GM19324 (cell line): Measurements from ENCODE around the gene LDLRAD4.

ENCODE experiments used
- ATAC-seq: cut with Tn5 transposase; IDR thresholded peaks from one replicate; pipeline ENCODE4 v1.9.1; 2021; ENCODE audit warnings: mild to moderate bottlenecking, moderate library complexity; ENCODE audit not compliant: unreplicated experiment, low FRiP score

Gene LDLRAD4

DNA sequence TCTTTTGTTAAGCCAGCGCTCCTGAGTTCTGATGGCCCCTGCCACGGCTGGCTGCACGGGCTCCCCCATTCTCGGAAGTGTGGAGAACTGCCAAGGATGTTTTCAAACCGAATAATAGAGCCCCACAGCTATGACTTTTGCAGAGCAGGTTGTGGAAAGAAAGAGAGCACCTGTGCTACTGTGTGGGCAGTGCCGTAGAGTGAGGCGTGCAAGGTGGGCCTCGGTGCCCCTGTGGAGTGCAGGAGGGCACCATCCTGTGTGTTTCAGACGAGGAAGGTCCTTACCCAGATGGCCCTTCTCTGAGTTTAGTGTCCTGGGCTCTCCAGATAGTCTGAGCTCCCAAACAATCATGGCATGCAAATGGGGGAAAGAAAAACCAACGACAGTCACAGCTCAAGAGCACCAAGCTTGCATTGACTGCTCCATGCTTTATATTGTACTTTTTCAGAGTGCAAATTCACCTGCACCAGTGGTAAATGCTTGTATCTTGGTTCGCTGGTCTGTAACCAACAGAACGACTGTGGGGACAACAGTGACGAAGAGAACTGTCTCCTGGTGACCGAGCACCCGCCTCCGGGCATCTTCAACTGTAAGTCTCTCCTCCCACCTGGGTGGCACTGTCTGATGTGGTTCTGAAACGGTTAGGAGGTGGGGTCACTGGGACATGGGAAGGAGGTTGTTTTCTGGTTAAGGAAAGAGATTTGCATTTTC is 219.4 kb downstream of the LDLRAD4 start:
- ATAC-seq, result no peak

DNA sequence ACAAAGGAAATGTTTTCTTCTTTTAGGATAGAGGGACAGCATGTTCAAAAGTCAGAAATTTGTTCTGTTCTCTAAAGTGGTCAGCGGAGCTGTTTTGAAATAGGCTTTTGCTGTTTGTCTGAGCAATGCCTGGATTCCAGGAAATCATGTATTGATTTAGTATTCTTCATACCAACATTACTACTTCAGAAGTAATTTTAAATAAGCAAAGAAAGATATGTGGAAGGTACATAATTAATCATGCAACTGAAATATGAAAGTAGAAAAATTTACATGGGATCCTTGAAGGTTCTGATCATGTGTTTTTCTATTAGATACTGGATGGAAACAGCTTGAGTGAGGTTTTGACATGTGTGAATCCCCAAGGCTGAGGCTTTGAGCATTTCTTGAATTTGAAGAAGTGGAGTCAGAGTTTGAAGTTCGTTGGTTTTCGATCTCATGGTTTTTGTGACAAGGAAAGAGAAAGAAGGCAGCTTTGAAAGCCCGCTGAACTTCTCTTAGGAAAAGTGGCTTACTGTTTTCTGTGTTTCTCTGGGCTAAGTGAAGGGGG is 220.0 kb downstream of the LDLRAD4 start:
- ATAC-seq, result no peak

DNA sequence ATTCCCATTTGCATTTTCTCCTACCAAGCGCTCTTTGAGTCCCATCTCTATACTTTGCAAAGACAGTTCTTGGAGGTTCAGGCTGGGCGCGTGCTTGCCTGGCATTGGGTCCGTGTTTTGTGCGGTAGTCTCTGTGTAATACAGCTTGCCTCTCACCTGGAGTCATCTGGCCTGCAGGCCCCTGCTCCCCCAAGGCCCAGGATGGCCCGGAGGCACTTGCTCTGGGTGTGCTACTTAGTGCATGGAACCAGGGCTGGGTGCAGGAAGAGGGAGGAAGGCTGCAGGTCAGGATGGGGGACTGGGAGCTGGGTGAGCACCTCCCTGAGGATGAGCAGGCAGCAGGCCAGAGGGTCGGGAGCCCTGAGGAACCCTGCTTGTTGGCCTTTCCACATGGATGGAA is 220.9 kb downstream of the LDLRAD4 start:
- no peak for ATAC-seq

DNA sequence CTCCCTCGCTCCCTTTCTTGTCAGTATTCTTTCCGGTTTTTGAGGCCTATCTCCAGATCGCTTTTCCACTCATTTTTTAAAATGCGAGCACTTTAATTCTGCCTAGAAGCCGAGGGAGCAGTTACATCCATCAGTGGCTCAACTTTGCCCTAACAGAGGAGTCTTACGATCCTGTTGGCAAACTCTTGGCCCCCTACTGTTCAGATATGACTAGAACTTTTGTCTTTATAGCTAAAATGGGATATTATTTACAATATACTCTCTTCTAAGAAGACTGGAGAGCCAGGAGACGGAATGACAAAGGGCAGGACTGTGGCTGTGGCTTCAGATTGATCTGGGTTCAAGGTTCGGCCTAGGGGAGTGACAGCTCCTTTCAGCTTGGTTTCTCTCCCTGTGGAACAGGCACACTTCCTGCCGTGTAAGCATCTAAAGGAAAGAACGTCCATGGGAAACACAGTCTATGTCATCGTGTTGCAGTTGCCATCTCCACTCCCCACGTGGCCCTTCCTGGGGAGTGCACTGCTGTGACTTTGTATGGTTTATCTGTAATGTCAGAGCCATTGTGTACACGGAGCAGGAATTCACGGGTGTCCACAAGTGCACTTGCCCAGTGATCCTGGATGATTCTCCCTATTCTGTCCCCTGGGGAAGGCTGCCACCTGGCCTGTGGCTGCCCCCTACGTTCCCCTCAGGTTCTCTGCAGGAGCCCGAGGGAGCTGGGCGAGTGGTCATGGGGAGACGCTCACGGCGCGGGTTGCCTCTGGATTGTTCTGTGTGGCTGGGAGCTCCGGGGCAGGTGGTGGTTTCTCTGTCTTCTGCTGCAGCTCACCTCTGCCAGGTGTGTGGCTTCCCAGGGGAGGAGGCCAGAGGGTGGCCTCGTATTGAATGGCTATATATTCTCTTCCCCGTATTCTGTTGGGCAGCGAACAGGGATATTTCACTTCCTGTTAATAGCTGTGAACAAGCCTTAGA is 222.0 kb downstream of the LDLRAD4 start:
- ATAC-seq, result no peak

DNA sequence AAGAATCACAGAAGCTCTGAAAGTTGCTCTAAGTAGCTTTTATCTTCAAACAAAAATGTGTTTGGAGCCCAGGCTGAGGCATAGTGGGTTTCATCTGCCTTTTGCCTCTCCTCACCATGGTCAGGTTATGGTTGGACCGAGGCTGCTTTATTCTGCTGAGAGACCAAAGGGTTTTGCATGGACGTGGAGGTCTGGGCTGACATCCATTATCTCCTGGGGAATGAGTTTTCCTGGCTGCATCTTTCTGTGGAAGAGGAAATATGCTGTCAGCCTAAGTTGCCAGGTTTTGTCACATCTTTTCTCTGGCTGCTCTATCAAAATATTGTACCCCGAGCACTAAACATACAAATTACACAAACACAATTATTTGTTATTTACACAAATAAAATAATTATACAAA is 223.2 kb downstream of the LDLRAD4 start:
- ATAC-seq, result no peak

DNA sequence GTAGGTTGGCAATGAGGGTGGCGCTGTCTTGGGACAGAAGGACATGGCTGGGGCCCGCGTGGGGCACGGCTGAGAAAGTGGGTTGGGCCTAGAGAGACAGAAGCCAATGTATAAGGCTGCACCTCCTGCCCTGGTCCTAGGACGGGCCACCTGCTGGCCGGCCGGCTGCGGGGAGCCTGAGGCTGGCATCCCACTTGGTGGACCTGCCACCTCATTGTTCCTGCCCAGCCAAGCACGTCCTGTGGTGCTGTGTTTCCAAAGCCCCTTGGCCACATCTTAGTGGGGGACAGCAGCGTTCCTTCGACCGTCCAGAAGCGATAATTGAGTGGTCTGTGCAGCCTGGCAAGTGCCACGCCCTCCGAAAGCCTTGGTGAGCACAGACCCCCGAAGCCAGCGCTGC is 223.9 kb downstream of the LDLRAD4 start:
- no peak for ATAC-seq

DNA sequence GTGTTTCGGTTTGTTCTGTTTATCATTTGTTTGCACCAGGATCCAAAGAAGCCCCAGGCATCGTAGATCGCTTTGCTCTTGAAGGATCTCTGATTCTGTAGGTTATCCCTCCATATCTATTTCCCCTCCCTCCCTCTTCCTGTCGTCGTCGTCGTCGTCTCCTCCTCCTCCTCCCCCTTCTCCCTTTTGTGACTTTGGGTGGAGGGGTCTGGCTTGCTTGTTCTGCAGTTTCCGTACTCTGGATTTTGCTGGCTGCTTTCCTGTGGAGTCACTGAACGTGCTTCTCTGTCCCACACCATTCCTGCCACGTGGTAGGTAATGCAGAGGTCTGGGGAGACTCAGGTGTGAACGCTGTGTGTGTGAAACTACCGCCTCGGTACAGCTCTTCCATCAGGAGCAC is 225.0 kb downstream of the LDLRAD4 start:
- ATAC-seq, result no peak

DNA sequence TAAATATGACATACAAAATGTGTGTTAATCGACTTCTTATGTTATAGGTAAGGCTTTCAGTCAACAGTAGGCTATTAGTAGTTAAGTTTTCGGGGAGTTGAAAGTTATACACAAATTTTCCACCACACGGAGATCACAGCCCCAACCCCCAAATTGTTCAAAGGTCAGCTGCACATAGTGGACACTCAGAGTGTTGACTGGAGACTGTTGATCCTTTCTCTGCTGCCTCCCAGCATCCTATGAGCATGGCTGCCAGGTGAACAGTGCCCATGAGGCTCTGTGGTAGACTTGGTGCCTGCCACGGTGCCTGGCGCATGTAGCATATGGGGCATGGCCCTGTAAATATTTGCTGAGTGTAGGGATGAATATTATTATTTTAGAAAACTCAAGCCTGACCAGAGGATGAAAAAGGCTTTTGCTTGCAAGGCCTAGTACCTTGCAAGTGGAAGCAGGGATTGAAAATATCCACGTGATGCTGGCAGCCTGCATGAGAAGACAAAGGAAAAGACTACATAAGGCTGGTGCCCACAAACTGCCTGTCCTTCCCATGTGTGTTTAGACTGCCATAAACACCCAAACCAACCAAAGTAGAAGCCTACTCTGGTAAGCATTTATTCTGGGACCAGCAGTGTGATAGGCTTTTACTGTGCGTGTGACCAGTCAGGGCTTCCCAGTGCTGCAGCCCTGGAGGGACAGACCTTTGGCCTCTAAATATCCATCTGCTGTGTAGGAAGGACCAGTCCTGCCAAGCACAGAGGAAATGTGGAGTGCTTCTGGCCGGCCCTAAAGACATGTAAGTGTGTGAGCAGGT is 226.1 kb downstream of the LDLRAD4 start:
- no peak for ATAC-seq

DNA sequence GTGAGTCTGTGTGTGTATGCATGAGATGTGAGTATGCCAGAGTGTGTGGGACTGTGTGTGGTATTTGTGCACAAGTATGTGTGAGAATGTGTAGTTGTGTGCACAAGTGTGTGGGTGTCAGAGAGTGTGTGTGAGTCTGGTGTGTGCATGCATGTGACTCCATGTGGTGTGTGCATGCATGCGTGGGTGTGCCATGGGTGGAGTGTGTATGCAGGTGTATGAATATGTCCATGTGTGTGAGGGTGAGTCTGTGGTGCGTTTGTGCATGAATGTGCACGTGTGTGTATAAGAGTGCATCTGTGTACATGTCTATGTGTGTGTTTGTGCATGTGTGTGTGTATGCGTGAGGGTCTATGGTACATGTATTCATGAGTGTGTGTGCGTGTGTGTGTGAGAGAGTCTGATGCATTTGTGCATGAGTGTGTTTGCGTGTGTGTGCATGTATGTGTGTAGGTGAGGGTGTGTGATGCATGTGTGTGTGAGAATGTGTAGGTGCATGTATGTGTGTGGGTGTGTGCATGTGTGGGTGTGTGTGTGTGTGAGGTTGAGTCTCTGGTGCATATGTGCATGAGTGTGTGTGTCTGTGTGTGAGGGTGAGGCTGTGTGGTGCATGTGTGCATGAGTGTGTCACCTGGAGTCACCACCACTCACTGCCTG is 226.8 kb downstream of the LDLRAD4 start:
- no peak for ATAC-seq

DNA sequence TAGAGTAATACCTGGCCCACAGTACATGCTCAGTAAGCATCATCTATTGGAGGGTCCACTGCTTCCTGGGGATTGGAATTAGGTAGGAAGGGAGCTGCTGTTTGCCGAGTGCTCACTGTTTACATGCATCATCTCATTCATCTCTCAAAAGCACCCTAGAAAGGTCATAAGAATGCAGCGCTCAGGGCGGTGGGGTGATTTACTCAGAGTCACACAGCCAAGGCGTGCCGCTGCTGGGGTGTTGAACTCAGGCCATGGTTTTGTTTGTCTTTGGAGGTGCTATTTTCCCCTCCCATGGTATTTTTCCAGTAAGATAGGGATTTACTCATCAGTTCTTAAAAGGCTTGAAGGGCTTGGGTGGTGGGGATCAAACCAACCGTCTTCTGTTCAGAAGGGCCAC is 227.5 kb downstream of the LDLRAD4 start:
- no peak for ATAC-seq

DNA sequence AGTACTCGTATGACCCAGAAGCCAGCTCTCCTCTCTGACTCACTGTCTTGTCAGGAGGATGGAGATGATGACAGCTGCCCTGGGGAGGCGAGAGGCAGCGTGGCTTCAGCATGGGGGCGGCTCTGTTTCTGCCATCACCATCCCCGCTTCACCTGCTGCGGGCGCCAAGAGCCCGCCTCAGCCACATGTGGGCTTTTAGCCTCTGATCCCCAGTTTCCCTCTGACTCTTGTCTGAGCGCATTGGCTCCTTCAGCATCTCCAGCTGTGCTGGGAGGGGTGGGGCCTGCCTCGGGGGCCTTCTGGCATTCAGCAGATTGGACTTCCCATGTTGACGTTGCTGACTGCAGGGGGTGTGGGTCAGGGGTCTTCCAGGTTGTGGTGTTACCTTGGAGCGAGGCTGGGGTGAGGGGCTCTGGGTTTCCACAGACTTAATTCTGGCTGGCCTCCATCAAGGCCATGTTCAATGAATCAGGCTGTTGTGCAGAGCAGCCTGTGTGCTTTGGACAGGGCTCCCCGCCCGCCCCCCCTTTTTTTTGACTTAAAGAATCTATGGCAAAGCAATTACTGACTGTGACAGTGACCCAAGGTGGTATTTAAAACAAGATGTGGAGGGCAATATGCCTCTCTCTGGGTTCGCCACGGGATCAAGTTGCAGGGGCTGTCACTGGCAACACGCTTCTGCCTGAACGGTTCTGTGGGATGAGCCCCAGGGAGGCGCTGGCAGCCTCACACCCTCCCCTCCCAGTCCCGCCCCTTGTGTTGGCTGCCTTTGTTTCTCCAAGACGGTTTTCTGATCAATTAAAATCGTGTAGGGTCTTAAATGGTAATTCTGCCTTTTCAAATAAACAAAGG is 228.3 kb downstream of the LDLRAD4 start:
- no peak for ATAC-seq

DNA sequence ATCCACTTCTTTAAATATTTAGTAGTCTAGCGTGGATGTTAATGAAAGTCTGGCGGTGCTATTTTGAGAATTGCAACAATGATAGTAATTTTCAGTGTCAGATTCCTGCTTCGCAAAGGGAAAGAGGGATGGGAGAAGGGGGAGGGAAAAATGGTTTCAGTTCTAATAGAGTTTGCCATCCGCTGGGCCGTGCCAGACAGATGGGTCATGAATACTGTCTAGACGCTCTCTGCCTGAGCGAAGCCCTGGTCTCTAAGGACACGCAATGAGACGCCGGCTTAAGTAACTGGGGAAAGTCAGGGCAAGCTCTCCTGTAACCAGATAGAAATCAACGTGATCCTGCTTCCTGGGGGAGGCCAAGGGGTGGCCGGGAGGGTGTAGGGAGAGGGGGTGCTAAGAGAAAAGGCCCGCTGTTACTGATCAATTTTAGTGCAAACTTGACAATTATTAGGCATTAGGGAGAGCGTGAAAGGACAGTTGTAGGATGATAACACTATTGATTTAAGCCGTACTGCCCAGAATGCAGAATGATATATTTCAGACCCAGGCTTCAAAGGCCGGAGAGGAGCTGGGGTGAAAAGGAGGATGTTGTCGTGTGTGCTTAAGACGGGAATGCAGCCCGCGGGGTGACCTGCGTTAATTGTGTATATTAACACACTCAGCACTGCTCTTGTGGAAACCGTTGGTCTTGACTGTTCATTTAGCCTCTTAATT is 229.2 kb downstream of the LDLRAD4 start:
- ATAC-seq, result no peak

DNA sequence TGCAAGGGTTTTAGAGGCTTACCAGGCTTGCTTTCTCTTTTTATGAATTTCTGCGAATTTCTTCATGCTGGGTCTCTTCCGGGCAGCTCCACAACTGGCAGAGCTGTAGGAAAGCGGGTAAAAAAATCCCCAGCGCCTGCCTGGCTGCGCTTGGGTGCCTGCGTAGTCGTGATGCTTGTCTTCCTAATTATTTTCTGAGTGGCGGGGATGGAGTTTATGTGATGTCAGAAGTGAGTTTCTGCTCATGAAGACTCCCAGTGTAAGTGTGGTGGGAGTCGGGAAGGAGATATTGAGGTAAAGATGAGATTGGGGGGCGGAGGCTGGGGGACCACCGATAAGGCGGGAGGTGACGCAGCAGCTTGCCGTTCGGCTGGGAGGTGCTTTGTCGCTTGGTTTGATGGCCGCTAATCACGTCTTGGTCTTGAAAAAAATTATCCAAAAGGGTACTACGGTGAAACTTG is 229.8 kb downstream of the LDLRAD4 start:
- no peak for ATAC-seq

DNA sequence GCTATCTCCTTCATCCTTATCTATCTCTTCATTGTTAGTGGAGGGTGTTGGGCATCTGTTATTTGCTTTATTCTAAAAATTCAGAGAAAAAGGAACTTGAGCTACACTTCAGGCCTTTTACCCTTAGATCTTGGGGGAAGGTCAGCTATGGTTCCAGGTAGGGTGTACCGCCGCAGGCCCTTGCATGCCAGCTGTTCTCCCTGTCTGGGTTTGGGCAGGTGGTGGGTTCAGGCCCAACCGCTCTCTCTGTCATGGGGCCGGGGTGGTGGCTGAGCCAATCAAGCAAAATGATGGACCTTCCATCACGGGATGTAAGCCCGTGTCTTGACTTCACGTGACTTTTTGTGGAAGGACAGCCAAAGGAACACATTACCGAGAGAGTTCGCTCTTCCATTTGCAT is 231.1 kb downstream of the LDLRAD4 start:
- no peak for ATAC-seq

DNA sequence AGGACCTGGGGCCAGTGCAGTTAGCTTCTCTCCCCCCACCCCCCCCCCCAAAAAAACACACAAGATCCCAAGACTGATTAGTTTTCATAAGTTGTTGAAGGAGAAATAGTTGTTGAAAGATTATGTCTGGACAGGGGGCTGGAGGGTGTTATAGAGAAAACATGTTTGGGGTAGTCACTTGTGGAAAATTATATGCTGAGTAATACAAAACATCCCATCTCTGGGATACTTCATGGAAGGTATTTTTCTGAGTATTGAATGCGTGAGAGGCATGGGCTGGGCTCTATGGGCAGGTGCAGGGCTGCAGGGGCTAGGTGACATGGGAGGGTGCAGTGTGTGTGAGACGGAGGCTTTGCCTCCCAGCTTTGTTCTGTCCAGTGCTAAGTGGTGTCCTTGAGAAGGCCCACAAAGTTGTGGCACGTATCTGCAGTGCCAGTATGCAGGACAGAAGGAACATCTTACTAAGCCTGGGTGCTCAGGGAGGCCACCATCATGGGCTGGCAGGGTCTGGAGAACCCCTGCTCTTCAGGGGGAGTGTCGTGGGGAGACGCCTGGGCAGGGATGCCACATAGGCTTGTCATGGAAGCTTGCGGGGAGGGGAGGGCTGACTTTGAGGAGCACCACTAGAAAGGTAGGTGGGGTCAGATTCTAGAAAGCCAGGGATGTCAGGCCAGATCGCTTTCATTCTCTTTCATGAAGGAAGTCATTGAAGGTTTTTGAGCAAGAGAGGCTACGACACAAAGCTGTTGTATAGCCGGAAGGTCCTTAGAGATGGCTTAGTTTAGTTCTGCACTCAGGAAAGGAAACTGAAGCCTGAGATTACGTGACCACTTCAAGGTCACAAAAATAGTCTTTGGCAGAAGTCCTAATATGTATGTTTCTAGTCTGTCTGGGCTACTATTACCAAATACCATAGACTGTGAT is 232.0 kb downstream of the LDLRAD4 start:
- ATAC-seq, result no peak

DNA sequence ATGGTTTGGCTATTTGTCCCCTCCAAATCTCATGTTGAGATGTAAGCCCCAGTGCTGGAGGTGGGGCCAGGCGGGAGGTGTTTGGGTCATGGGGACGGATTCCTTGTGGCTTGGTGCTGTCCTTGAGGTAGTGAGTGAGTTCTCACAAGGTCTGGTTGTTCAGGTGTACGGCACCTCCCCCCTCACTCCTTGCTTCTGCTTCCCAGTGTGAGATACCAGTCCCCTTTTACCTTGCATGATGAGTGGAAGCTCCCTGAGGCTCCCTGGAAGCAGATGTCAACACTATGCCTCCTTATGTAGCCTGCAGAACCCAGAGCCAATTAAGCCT is 232.6 kb downstream of the LDLRAD4 start:
- no peak for ATAC-seq

DNA sequence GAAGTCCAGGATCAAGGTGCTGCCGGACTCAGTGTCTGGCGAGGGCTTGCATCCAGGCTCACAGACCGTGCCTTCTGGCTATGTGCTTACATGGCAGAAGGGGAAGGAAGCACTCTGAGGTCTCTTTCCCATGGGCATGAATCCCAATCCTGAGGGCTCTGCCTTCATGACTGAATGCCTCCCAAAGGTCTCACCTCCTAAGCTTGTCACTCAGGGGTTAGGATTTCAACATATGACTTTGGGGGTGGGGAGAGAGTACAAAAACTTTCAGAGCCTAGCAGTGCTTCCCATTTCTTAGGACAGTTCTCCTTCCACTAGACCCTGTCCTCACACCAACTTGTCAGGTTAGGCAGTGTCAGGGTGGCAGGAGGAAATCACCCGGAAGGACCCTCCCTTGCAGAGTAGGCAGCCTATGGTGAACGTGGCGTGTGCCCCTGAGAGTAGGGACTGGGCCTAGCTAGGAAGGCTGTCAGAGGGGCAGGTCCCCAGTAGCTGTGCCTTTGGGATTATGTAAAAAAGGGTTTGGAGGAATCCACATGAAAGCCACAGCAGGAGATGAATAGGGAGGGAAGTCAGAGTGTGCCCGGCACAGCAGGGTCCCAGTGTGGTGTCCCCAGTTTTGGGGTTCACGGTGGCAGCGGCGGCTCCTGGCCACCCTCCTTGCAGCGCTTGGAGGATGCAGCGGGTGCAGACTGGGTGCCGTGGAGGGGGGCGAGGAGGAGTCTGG is 233.3 kb downstream of the LDLRAD4 start:
- ATAC-seq, result no peak
